Measurements from ENCODE around the gene LMF2. TPM values are rescaled to one million over a fixed set of nuclear protein-coding genes. Genes with fewer than 3 reads are reported as not detected.

The LMF2 gene
- total RNA-seq, 3 donors from 2014 or later (not counting 1 experiment from before 2014, with no cell fraction given), result 114 to 129 (median 122) TPM

DNA sequence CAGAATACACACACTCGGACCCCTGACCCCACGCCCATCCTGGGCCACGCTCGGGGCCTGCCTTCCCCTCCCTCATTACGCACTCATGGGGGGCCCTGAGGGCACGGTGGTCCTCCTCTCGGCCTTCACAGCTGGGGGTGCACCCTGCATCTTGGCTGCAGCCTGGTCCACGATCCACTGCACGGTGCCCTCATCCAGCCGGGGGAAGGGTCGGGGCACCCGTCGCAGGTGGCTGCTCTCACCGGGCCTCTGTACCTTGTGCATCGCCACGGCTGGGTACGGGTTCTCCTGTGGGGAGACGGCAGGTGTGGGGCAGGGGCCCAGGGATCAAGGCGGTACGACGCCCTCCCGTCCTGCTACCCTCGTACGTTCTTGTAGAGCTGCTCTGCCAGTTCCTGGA lies 43.1 kb downstream of the LMF2 start:
- H3K36me3 ChIP-seq (ENCODE audit: control insufficient read depth, insufficient read depth, low read length), result peaks cover 83% of the 10 kb centered on the region
- WGBS (ENCODE audit: insufficient coverage), result 92% methylated on average over 24 of the region's 24 CpGs
- DNase-seq, result no peak
- intact Hi-C loops (cut with micrococcal nuclease), result no loop called here
- Mint-ChIP-seq H3K4me1 (peaks cover 14 to 27% of the 10 kb centered on the region in 2 donors), H3K27ac (no peak overlapping the region), H3K9me3 (no peaks in the 10 kb centered on the region), H3K4me3 (no peak overlapping the region), H3K36me3 (no peaks in the 10 kb centered on the region), H3K27me3 (ENCODE audit: low read depth in 2 of 2) (no peaks in the 10 kb centered on the region)
- no peaks in the 10 kb centered on the region for H3K27me3 ChIP-seq (ENCODE audit: control insufficient read depth, insufficient read depth, low read length)
- H3K9me3 ChIP-seq (ENCODE audit: control insufficient read depth, insufficient read depth, low read length), result no peaks in the 10 kb centered on the region
- no peak overlapping the region for H3K27ac ChIP-seq (ENCODE audit: low read length)
- peaks cover 18% of the 10 kb centered on the region for H3K4me1 ChIP-seq (ENCODE audit: control insufficient read depth, insufficient read depth, low read length)
- TF ChIP-seq, protein P1, sequence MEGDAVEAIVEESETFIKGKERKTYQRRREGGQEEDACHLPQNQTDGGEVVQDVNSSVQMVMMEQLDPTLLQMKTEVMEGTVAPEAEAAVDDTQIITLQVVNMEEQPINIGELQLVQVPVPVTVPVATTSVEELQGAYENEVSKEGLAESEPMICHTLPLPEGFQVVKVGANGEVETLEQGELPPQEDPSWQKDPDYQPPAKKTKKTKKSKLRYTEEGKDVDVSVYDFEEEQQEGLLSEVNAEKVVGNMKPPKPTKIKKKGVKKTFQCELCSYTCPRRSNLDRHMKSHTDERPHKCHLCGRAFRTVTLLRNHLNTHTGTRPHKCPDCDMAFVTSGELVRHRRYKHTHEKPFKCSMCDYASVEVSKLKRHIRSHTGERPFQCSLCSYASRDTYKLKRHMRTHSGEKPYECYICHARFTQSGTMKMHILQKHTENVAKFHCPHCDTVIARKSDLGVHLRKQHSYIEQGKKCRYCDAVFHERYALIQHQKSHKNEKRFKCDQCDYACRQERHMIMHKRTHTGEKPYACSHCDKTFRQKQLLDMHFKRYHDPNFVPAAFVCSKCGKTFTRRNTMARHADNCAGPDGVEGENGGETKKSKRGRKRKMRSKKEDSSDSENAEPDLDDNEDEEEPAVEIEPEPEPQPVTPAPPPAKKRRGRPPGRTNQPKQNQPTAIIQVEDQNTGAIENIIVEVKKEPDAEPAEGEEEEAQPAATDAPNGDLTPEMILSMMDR (IDR thresholded peaks at IDR 0.05), result no peak
- ATAC-seq, result no peak
- no peak overlapping the region for H3K4me3 ChIP-seq (ENCODE audit: low read length)

DNA sequence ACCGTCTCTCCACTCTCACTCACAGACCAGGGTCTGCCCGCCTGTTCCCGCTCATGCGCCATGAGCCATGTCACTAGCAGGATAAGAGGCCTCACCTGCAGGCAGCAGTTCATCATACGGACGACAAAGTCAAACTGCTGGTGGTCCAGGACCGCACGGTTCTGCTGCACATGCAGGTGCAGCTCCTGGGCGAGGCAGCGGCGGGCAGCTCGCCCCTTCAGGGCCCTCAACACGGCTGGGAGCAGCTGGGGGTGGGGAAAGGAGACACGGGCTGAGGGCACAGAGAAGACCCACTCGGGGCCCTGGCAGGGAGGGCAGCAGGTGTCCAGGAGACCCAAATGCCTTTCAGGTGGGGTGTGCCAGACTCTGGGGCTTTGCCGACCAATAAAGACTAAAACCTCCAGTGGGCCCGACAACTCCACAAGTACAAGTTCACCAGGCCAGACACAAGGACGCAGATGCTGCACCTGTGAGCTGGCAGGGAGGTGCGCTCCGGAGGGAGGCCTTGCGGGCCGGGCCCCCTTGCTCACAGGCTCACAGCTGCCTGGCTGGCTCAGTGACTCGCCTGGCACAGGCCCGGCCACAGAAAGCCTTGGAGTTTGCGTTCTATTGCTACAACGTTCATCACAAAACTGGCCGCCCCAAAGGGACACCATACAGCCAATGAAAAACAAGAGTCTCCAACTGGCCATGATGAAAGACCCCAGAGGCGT lies 44.2 kb downstream of the LMF2 start:
- Histone ChIP-seq H3K27me3 (ENCODE audit: control insufficient read depth, insufficient read depth, low read length) (no peaks in the 10 kb centered on the region), H3K36me3 (ENCODE audit: control insufficient read depth, insufficient read depth, low read length) (peaks cover 94% of the 10 kb centered on the region), H3K4me1 (ENCODE audit: control insufficient read depth, insufficient read depth, low read length) (peaks cover 7% of the 10 kb centered on the region), H3K27ac (ENCODE audit: low read length) (no peak overlapping the region), H3K9me3 (ENCODE audit: control insufficient read depth, insufficient read depth, low read length) (no peaks in the 10 kb centered on the region), H3K4me3 (ENCODE audit: low read length) (no peak overlapping the region)
- intact Hi-C loops (cut with micrococcal nuclease), result no loop called here
- Mint-ChIP-seq H3K9me3 (no peaks in the 10 kb centered on the region), H3K36me3 (no peaks in the 10 kb centered on the region), H3K4me1 (peaks cover 8 to 20% of the 10 kb centered on the region in 2 donors), H3K27me3 (ENCODE audit: low read depth in 2 of 2) (no peaks in the 10 kb centered on the region), H3K27ac (no peak overlapping the region), H3K4me3 (no peak overlapping the region)
- TF ChIP-seq, protein P1 (IDR thresholded peaks at IDR 0.05), result no peak
- DNase-seq (no peak), ATAC-seq (no peak)
- 95% methylated on average over 28 of the region's 28 CpGs for WGBS (ENCODE audit: insufficient coverage)

DNA sequence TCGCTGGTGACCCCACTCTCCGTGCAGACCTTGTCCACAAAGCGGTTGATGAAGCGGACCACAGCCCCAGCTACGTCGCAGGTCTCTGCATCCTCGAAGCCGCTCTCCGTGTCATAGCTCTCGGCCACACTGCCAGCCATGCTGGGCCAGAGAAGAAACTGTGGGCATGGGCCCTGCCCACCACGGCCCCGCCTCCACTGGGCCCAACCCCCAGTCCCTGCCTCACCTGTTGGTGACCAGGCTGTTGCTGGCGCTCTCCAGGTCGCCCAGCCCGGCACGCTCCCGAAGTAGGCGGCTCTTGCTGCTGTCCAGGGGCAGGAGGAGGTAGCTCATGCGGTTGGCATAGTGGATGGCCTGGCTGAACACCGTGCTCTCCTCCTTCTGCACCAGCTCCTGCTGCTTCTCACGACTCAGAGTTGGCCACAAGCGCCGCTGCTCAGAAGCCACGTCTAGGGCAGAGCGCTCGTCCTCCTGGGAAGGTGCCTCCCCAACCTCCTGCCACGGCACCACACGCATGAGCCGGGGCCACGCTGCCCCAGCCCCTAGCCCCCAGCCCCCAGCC lies 45.4 kb downstream of the LMF2 start:
- no peak overlapping the region for H3K4me3 ChIP-seq (ENCODE audit: low read length)
- 97% methylated on average over 30 of the region's 30 CpGs for WGBS (ENCODE audit: insufficient coverage)
- H3K27me3 ChIP-seq (ENCODE audit: control insufficient read depth, insufficient read depth, low read length), result no peaks in the 10 kb centered on the region
- no peaks in the 10 kb centered on the region for H3K4me1 ChIP-seq (ENCODE audit: control insufficient read depth, insufficient read depth, low read length)
- Mint-ChIP-seq H3K4me3 (no peak overlapping the region), H3K27me3 (ENCODE audit: low read depth in 2 of 2) (no peaks in the 10 kb centered on the region), H3K9me3 (no peaks in the 10 kb centered on the region), H3K27ac (no peak overlapping the region), H3K4me1 (peaks cover 5 to 18% of the 10 kb centered on the region in 2 donors), H3K36me3 (no peaks in the 10 kb centered on the region)
- H3K27ac ChIP-seq (ENCODE audit: low read length), result no peak overlapping the region
- TF ChIP-seq, protein P1 (IDR thresholded peaks at IDR 0.05), result no peak
- intact Hi-C loops (cut with micrococcal nuclease), result no loop called here
- H3K9me3 ChIP-seq (ENCODE audit: control insufficient read depth, insufficient read depth, low read length), result no peaks in the 10 kb centered on the region
- DNase-seq (no peak), ATAC-seq (no peak)
- H3K36me3 ChIP-seq (ENCODE audit: control insufficient read depth, insufficient read depth, low read length), result peaks cover 97% of the 10 kb centered on the region

Measured in natural killer cell (primary cell).